GM12878 (cell line): ENCODE measurements around the gene ANK3. TPM values are rescaled to one million over a fixed set of nuclear protein-coding genes. Genes with fewer than 3 reads are reported as not detected.

Experiments
- ATAC-seq: fragments of 200-7000 bp; cut with Tn5 transposase; 3 replicates; pipeline ENCODE4 v1.9.1; 2020; ENCODE audit warnings: mild to moderate bottlenecking, moderate library complexity
- BruUV-seq: library from RNA; stranded (reverse); fragments of 400-500 nt; replicated peaks from 2 replicates; lab custom pipeline; 2021; lab: Mats Ljungman, UMichigan
- CTCF ChIA-PET: fragments of 300-600 bp; sonication (Branson Sonifier 250); formaldehyde crosslinking; extraction: SDS; loops from one replicate; lab custom pipeline; 2021; ENCODE audit warnings: inconsistent platforms; lab: Yijun Ruan, JAX
- POLR2A ChIA-PET: fragments of 350-600 bp; formaldehyde crosslinking; extraction: SDS; loops from one replicate; lab custom pipeline; 2021; ENCODE audit warnings: inconsistent platforms; lab: Charles Lee
- RAD21 ChIA-PET: fragments of 300-600 bp; sonication (Branson Sonifier 250); formaldehyde crosslinking; loops from one replicate; lab custom pipeline; 2023; ENCODE audit warnings: antibody characterized with exemption; ENCODE audit not compliant: unreplicated experiment; lab: Charles Lee
- SMC1A ChIA-PET: fragments of 300-600 bp; sonication (Branson Sonifier 250); formaldehyde crosslinking; loops from one replicate; lab custom pipeline; 2023; ENCODE audit not compliant: unreplicated experiment, uncharacterized antibody; lab: Charles Lee
- DNase-seq: peaks from one replicate; pipeline ENCODE4 v3.0.0-alpha.2; 2011; ENCODE audit warnings: low read depth, low spot score
- FAIRE-seq: peaks from 3 replicates; lab custom pipeline; 2011; peaks lifted over from hg19 to GRCh38; lab: Jason Lieb, UNC
- H2AFZ ChIP-seq: 2 replicates; pipeline ENCODE4 v1.6.0; 2011; ENCODE audit warnings: low read depth, low read length, control low read depth; ENCODE audit not compliant: control insufficient read depth
- H3K27ac ChIP-seq: 2 replicates; pipeline ENCODE4 v1.5.1; 2011; ENCODE audit warnings: control low read depth; ENCODE audit not compliant: control insufficient read depth, insufficient read depth
- H3K27me3 ChIP-seq, 2 experiments: replicated peaks in 1 of 2; 2 replicates each; pipeline versions ENCODE4 v1.6.0 to v1.6.1; 2011; ENCODE audit warnings: low read length in 1 of 2; ENCODE audit not compliant: control insufficient read depth in 2 of 2, insufficient read depth in 2 of 2
- H3K36me3 ChIP-seq, 2 experiments: 2 replicates each; pipeline ENCODE4 v1.5.1; 2011; ENCODE audit warnings: low read length in 1 of 2; ENCODE audit not compliant: control insufficient read depth in 2 of 2, insufficient read depth in 2 of 2
- H3K4me1 ChIP-seq: 2 replicates; pipeline ENCODE4 v1.6.1; 2011; ENCODE audit warnings: mild to moderate bottlenecking, low read length, moderate library complexity, mixed read lengths; ENCODE audit not compliant: control insufficient read depth, insufficient read depth
- H3K4me2 ChIP-seq: 2 replicates; pipeline ENCODE4 v1.6.0; 2011; ENCODE audit warnings: control low read depth; ENCODE audit not compliant: control insufficient read depth, insufficient read depth
- H3K4me3 ChIP-seq: fragments of 200-600 bp; sonication (generic); 2 replicates; pipeline ENCODE4 v1.5.1; 2016
- H3K79me2 ChIP-seq: 2 replicates; pipeline ENCODE4 v1.6.0; 2011; ENCODE audit warnings: low read length; ENCODE audit not compliant: control insufficient read depth, insufficient read depth
- H3K9ac ChIP-seq: 2 replicates; pipeline ENCODE4 v1.8.0; 2011; ENCODE audit warnings: low read length, control low read depth, mixed read lengths; ENCODE audit not compliant: control insufficient read depth, insufficient read depth
- H3K9me3 ChIP-seq: replicated peaks from 3 replicates; pipeline ENCODE4 v1.5.1; 2011; ENCODE audit warnings: mild to moderate bottlenecking, low read length; ENCODE audit not compliant: control insufficient read depth, insufficient read depth
- H4K20me1 ChIP-seq: 2 replicates; pipeline ENCODE4 v1.6.0; 2011; ENCODE audit not compliant: control insufficient read depth, insufficient read depth
- BCLAF1 ChIP-seq: fragments of 450-650 bp; IDR thresholded peaks from 2 replicates; pipeline ENCODE4 v1.6.1; 2017; ENCODE audit warnings: antibody characterized with exemption, mild to moderate bottlenecking, moderate library complexity
- MEF2A ChIP-seq: IDR thresholded peaks from 2 replicates; pipeline ENCODE4 v1.6.1; 2011; ENCODE audit warnings: low read depth, mild to moderate bottlenecking, low read length, moderate library complexity; ENCODE audit not compliant: insufficient read depth
- MTA2 ChIP-seq: fragments of 450-650 bp; IDR thresholded peaks from 2 replicates; pipeline ENCODE4 v1.6.1; 2016; ENCODE audit warnings: low read depth, mild to moderate bottlenecking, moderate library complexity
- PKNOX1 ChIP-seq: fragments of 450-650 bp; IDR thresholded peaks from 2 replicates; pipeline ENCODE4 v1.6.1; 2016; ENCODE audit warnings: mild to moderate bottlenecking
- POLR2AphosphoS5 ChIP-seq: IDR thresholded peaks from 2 replicates; pipeline ENCODE4 v1.6.1; 2011; ENCODE audit warnings: mild to moderate bottlenecking, low read length, inconsistent platforms
- POU2F2 ChIP-seq: IDR thresholded peaks from 3 replicates; pipeline ENCODE4 v1.6.1; 2011; ENCODE audit warnings: low read depth, mild to moderate bottlenecking, low read length, borderline replicate concordance
- RELA ChIP-seq: fragments of 450-650 bp; IDR thresholded peaks from 2 replicates; pipeline ENCODE4 v1.8.0; 2014; ENCODE audit warnings: borderline replicate concordance; ENCODE audit not compliant: partially characterized antibody
- TCF12 ChIP-seq: IDR thresholded peaks from 2 replicates; pipeline ENCODE4 v1.6.1; 2011; ENCODE audit warnings: low read depth, mild to moderate bottlenecking, low read length
- ZBTB40 ChIP-seq: fragments of 450-650 bp; IDR thresholded peaks from 2 replicates; pipeline ENCODE4 v1.6.1; 2016; ENCODE audit warnings: mild to moderate bottlenecking, moderate library complexity, borderline replicate concordance
- ZNF24 ChIP-seq: fragments of 450-650 bp; IDR thresholded peaks from 2 replicates; pipeline ENCODE4 v1.6.1; 2017; ENCODE audit warnings: antibody characterized with exemption, mild to moderate bottlenecking
- ZNF687 ChIP-seq: fragments of 450-650 bp; IDR thresholded peaks from 2 replicates; pipeline ENCODE4 v1.6.1; 2017; ENCODE audit warnings: mild to moderate bottlenecking, moderate library complexity
- ZSCAN29 ChIP-seq: fragments of 450-650 bp; IDR thresholded peaks from 2 replicates; pipeline ENCODE4 v1.6.1; 2017; ENCODE audit warnings: mild to moderate bottlenecking, moderate library complexity
- ZZZ3 ChIP-seq: IDR thresholded peaks from 2 replicates; pipeline ENCODE4 v1.6.1; 2011; ENCODE audit warnings: low read depth; ENCODE audit not compliant: control insufficient read depth, insufficient read length
- WGBS: methylation state at CpG from one replicate; pipeline ENCODE4 v1.1.6; 2016; ENCODE audit warnings: low lambda C conversion rate; ENCODE audit not compliant: insufficient replicate concordance, insufficient coverage; ENCODE audit errors: missing lambda C conversion rate; 5-methylcytosine and 5-hydroxymethylcytosine counted together
- in situ Hi-C: fragments of 300-500 bp; cut with MboI; formaldehyde crosslinking; loops from 9 replicates; pipeline ENCODE4 v1.14.3; 2018; ENCODE audit warnings: mixed read lengths
- intact Hi-C: fragments of 100-400 bp; cut with micrococcal nuclease; formaldehyde crosslinking; loops from one replicate; pipeline ENCODE4 v1.14.2; 2022; ENCODE audit not compliant: unreplicated experiment
- polyA plus RNA-seq, 11 experiments: library from polyadenylated mRNA; depleted of rRNA in 4 of 11; unstranded in 6 of 11; stranded (reverse) in 5 of 11; fragments of >200 nt; fragmentation: Nextera tagmentation in 4 of 11; fragmentation: Illumina TruSeq in 1 of 11; extraction: Ambion mirVana in 4 of 11; extraction: Trizol in 1 of 11; gene quantifications; 1 replicate in 1 of 11; 2 replicates in 10 of 11; pipeline versions ENCODE4 v1.2.1 to v1.2.3, GENCODE V29; 2011 to 2016; ENCODE audit warnings: inconsistent platforms in 2 of 11, missing spikeins in 2 of 11, low read depth in 1 of 11
- total RNA-seq, 4 experiments: library from RNA; depleted of rRNA in 3 of 4; stranded (reverse); fragments of >200 nt in 3 of 4; fragmentation: Illumina TruSeq in 1 of 4; extraction: Trizol in 1 of 4; gene quantifications; 2 replicates each; pipeline versions ENCODE4 v1.2.1 to v1.2.3, GENCODE V29; 2013 to 2021

Gene ANK3
- total and polyA plus RNA-seq, 10 of the 15 experiments (the other 5 are each of a cell fraction or from before 2014, with no cell fraction given) = 0.06 to 0.82 (median 0.20) TPM; not detected in 2

DNA sequence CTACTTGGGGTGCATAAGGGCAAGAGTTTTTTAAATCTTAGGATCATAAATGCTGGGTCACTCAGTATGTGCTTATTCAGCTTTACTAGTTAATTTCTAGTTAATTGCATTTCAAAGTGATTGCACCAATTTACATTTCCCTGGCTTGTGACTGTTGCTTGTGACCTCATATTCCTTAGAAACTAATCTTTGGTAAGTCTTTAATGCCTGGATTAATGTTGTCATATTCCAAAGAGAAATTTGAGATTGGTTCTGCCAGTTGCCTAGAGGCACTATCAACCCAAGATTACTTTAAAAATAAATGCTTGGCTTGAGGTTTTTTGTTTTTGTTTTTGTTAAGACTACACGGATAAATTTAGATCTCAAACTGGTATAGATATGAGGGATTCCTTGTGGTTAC is 103.1 kb downstream of the ANK3 start:
- no TSS peak for BruUV-seq
- WGBS = 85% methylated on average over 1 of the region's 1 CpG
- no peak overlapping the region for H2AFZ ChIP-seq
- no peak overlapping the region for H3K9ac ChIP-seq
- in situ Hi-C loops = no loop called here
- intact Hi-C loops = no loop called here
- H3K27me3 ChIP-seq = no peaks in the 10 kb centered on the region; a peak in 1 of 4 replicates
- no peak overlapping the region for H3K27ac ChIP-seq
- RAD21 ChIA-PET = no interaction called here
- H4K20me1 ChIP-seq = no peaks in the 10 kb centered on the region
- H3K79me2 ChIP-seq = no peaks in the 10 kb centered on the region
- POLR2A ChIA-PET = no interaction called here
- DNase-seq (no peak), ATAC-seq (no peak), FAIRE-seq (no peak)
- H3K36me3 ChIP-seq = no peaks in the 10 kb centered on the region
- H3K4me3 ChIP-seq = no peak overlapping the region
- H3K9me3 ChIP-seq = no peaks in the 10 kb centered on the region
- SMC1A ChIA-PET = no interaction called here
- H3K4me1 ChIP-seq = no peaks in the 10 kb centered on the region
- no peak overlapping the region for H3K4me2 ChIP-seq
- CTCF ChIA-PET = no interaction called here
- TF ChIP-seq RELA = no peak
- no peak for TF ChIP-seq ZNF687
- TF ChIP-seq MEF2A = no peak
- no peak for TF ChIP-seq ZNF24
- no peak for TF ChIP-seq ZBTB40
- TF ChIP-seq PKNOX1 = no peak
- no peak for TF ChIP-seq POU2F2
- no peak for TF ChIP-seq ZZZ3
- no peak for TF ChIP-seq TCF12
- TF ChIP-seq MTA2 = no peak
- TF ChIP-seq BCLAF1 = no peak
- no peak for TF ChIP-seq POLR2AphosphoS5
- TF ChIP-seq ZSCAN29 = no peak
